H9 (cell line): ENCODE data around the gene ZNF433. TPM values are rescaled to one million over a fixed set of nuclear protein-coding genes. Genes with fewer than 3 reads are reported as not detected.

ENCODE experiments used
- DNase-seq: peaks from one replicate; pipeline ENCODE4 v3.0.0-alpha.2; 2017
- H2AFZ ChIP-seq: one replicate; pipeline ENCODE4 v1.6.1; 2013; ENCODE audit warnings: mild to moderate bottlenecking, low read length, control low read depth, moderate library complexity
- H2AK5ac ChIP-seq: 2 replicates; pipeline ENCODE4 v1.6.1; 2013; ENCODE audit warnings: low read length, control low read depth, mixed read lengths; ENCODE audit not compliant: insufficient read length
- H2BK120ac ChIP-seq: one replicate; pipeline ENCODE4 v1.6.1; 2013; ENCODE audit warnings: low read depth, mild to moderate bottlenecking, low read length, control low read depth, inconsistent platforms; ENCODE audit not compliant: poor library complexity, severe bottlenecking
- H2BK12ac ChIP-seq: 2 replicates; pipeline ENCODE4 v1.6.1; 2013; ENCODE audit warnings: low read length, control low read depth, mixed read lengths, low read depth; ENCODE audit not compliant: insufficient read length
- H2BK15ac ChIP-seq: 2 replicates; pipeline ENCODE4 v1.6.1; 2013; ENCODE audit warnings: low read depth, low read length, control low read depth
- H2BK20ac ChIP-seq: one replicate; pipeline ENCODE4 v1.6.1; 2013; ENCODE audit warnings: low read depth, mild to moderate bottlenecking, low read length, control low read depth, inconsistent platforms; ENCODE audit not compliant: poor library complexity, severe bottlenecking
- H2BK5ac ChIP-seq: 2 replicates; pipeline ENCODE4 v1.6.1; 2013; ENCODE audit warnings: low read length, control low read depth, mixed read lengths; ENCODE audit not compliant: insufficient read length
- H3K14ac ChIP-seq: 2 replicates; pipeline ENCODE4 v1.6.1; 2013; ENCODE audit warnings: low read length, control low read depth; ENCODE audit not compliant: insufficient read depth
- H3K18ac ChIP-seq: 2 replicates; pipeline ENCODE4 v1.6.1; 2013; ENCODE audit warnings: low read depth, mild to moderate bottlenecking, mixed read lengths, low read length, control low read depth; ENCODE audit not compliant: insufficient read length
- H3K23ac ChIP-seq: 2 replicates; pipeline ENCODE4 v1.6.1; 2013; ENCODE audit warnings: low read length, control low read depth, mixed read lengths, low read depth; ENCODE audit not compliant: insufficient read length
- H3K23me2 ChIP-seq: 2 replicates; pipeline ENCODE4 v1.6.1; 2013; ENCODE audit warnings: low read depth, mild to moderate bottlenecking, mixed read lengths, low read length, control low read depth; ENCODE audit not compliant: insufficient read length, poor library complexity, severe bottlenecking
- H3K27ac ChIP-seq: 2 replicates; pipeline ENCODE4 v1.5.1; 2013; ENCODE audit warnings: low read length, control low read depth, mixed read lengths, low read depth; ENCODE audit not compliant: insufficient read length
- H3K27me3 ChIP-seq: 2 replicates; pipeline ENCODE4 v1.6.1; 2013; ENCODE audit warnings: low read length, control low read depth, inconsistent platforms; ENCODE audit not compliant: insufficient read depth
- H3K4ac ChIP-seq: 2 replicates; pipeline ENCODE4 v1.6.1; 2013; ENCODE audit warnings: low read depth, mild to moderate bottlenecking, control low read depth, inconsistent platforms, low read length, moderate library complexity
- H3K4me1 ChIP-seq: 2 replicates; pipeline ENCODE4 v1.6.1; 2013; ENCODE audit warnings: low read length, control low read depth, inconsistent platforms; ENCODE audit not compliant: insufficient read depth
- H3K4me2 ChIP-seq: 2 replicates; pipeline ENCODE4 v1.6.1; 2013; ENCODE audit warnings: low read length, control low read depth, mixed read lengths; ENCODE audit not compliant: insufficient read length, insufficient read depth
- H3K56ac ChIP-seq: 2 replicates; pipeline ENCODE4 v1.6.1; 2013; ENCODE audit warnings: low read depth, mild to moderate bottlenecking, mixed read lengths, low read length, control low read depth; ENCODE audit not compliant: insufficient read length
- H3K79me1 ChIP-seq: 2 replicates; pipeline ENCODE4 v1.6.1; 2013; ENCODE audit warnings: low read depth, mild to moderate bottlenecking, moderate library complexity, low read length, control low read depth, inconsistent platforms; ENCODE audit not compliant: insufficient read depth, poor library complexity, severe bottlenecking
- H3K79me2 ChIP-seq: 2 replicates; pipeline ENCODE4 v1.6.1; 2013; ENCODE audit warnings: low read length, control low read depth, inconsistent platforms; ENCODE audit not compliant: insufficient read depth
- H3K9ac ChIP-seq: 2 replicates; pipeline ENCODE4 v1.6.1; 2013; ENCODE audit warnings: low read length, control low read depth, mixed read lengths; ENCODE audit not compliant: insufficient read length; ENCODE audit errors: extremely low read depth
- H3K9me3 ChIP-seq: one replicate; pipeline ENCODE4 v1.6.1; 2013; ENCODE audit warnings: low read depth, low read length, inconsistent platforms; ENCODE audit not compliant: control insufficient read depth
- H3T11ph ChIP-seq: one replicate; pipeline ENCODE4 v1.6.1; 2013; ENCODE audit warnings: mild to moderate bottlenecking, low read length, control low read depth, inconsistent platforms
- H4K20me1 ChIP-seq: one replicate; pipeline ENCODE4 v1.6.1; 2013; ENCODE audit not compliant: control insufficient read depth, insufficient read length, insufficient read depth
- H4K5ac ChIP-seq: 2 replicates; pipeline ENCODE4 v1.6.1; 2013; ENCODE audit warnings: low read depth, mild to moderate bottlenecking, mixed read lengths, low read length, control low read depth; ENCODE audit not compliant: insufficient read length
- H4K8ac ChIP-seq: replicated peaks from 2 replicates; pipeline ENCODE4 v1.6.1; 2013; ENCODE audit warnings: low read length, control low read depth, mixed read lengths, low read depth; ENCODE audit not compliant: insufficient read length
- H4K91ac ChIP-seq: 2 replicates; pipeline ENCODE4 v1.6.1; 2013; ENCODE audit warnings: low read depth, mild to moderate bottlenecking, moderate library complexity, mixed read lengths, low read length, control low read depth; ENCODE audit not compliant: insufficient read length
- H3K27ac Mint-ChIP-seq, 3 experiments: 2 replicates in 2 of 3; 3 replicates in 1 of 3; pipeline ENCODE4 v1.8.0; 2020 to 2021; ENCODE audit warnings: mixed read lengths in 3 of 3, mild to moderate bottlenecking in 1 of 3, moderate library complexity in 1 of 3
- H3K27me3 Mint-ChIP-seq: 2 replicates; pipeline ENCODE4 v1.8.0; 2021; ENCODE audit warnings: low read depth, mild to moderate bottlenecking, moderate library complexity, mixed read lengths
- H3K36me3 Mint-ChIP-seq, 3 experiments: 2 replicates in 2 of 3; 3 replicates in 1 of 3; pipeline ENCODE4 v1.8.0; 2020 to 2021; ENCODE audit warnings: low read depth in 3 of 3, mixed read lengths in 3 of 3; ENCODE audit not compliant: insufficient read depth in 1 of 3
- H3K4me1 Mint-ChIP-seq, 2 experiments: 2 replicates each; pipeline ENCODE4 v1.8.0; 2020; ENCODE audit warnings: mixed read lengths in 2 of 2
- H3K4me3 Mint-ChIP-seq, 2 experiments: 2 replicates in 1 of 2; 3 replicates in 1 of 2; pipeline ENCODE4 v1.8.0; 2020 to 2021; ENCODE audit warnings: mild to moderate bottlenecking in 2 of 2, mixed read lengths in 2 of 2, moderate library complexity in 1 of 2
- H3K9me3 Mint-ChIP-seq, 2 experiments: 2 replicates in 1 of 2; 3 replicates in 1 of 2; pipeline ENCODE4 v1.8.0; 2020; ENCODE audit warnings: mild to moderate bottlenecking in 2 of 2, mixed read lengths in 2 of 2, moderate library complexity in 1 of 2
- CTCF ChIP-seq: fragments of 200-600 bp; sonication (generic); conservative IDR thresholded peaks from 3 replicates; pipeline ENCODE4 v1.8.0; 2021; ENCODE audit warnings: antibody characterized with exemption, mild to moderate bottlenecking
- WGBS: extraction: QIAGEN DNeasy Blood & Tissue Kit; methylation state at CpG from one replicate; pipeline ENCODE4 v1.1.7; 2013; ENCODE audit warnings: missing lambda C conversion rate, low lambda C conversion rate, mixed read lengths; ENCODE audit not compliant: insufficient read length; ENCODE audit errors: extremely low coverage; 5-methylcytosine and 5-hydroxymethylcytosine counted together
- total RNA-seq: library from RNA; stranded (reverse); gene quantifications from 2 replicates; pipeline ENCODE4 v1.2.1, GENCODE V29; 2021

Gene ZNF433
- total RNA-seq, 1 experiment from 2014 or later, result 1.9 TPM

GRCh38 chr19:12055784-12056183 is 20.3 kb upstream of the ZNF433 start:
- Histone ChIP-seq H2BK5ac (no peak overlapping the region), H2AFZ (no peak overlapping the region), H3K27me3 (no peaks in the 10 kb centered on the region), H3T11ph (no peak overlapping the region), H2BK15ac (no peak overlapping the region), H3K23ac (no peak overlapping the region), H2BK12ac (no peak overlapping the region), H4K91ac (no peak overlapping the region), H3K79me1 (no peaks in the 10 kb centered on the region), H4K20me1 (no peaks in the 10 kb centered on the region), H2BK120ac (no peak overlapping the region), H3K4me2 (no peak overlapping the region), H3K27ac (no peak overlapping the region), H2AK5ac (no peak overlapping the region), H2BK20ac (no peak overlapping the region), H3K79me2 (no peaks in the 10 kb centered on the region), H4K8ac (no peak overlapping the region), H3K9ac (no peak overlapping the region), H3K14ac (no peak overlapping the region), H3K9me3 (no peaks in the 10 kb centered on the region), H3K4me1 (no peaks in the 10 kb centered on the region), H4K5ac (no peak overlapping the region), H3K18ac (no peak overlapping the region), H3K56ac (no peak overlapping the region), H3K4ac (no peak overlapping the region), H3K23me2 (peaks cover 9% of the 10 kb centered on the region)
- no peak for DNase-seq
- peaks cover 24% of the 10 kb centered on the region for H3K27me3 Mint-ChIP-seq
- H3K4me1 Mint-ChIP-seq, result peaks cover 12 to 23% of the 10 kb centered on the region in 2 experiments
- H3K4me3 Mint-ChIP-seq, result no peak overlapping the region
- H3K36me3 Mint-ChIP-seq, result peaks cover 0 to 2% (median 0%) of the 10 kb centered on the region in 3 experiments; a peak in 2 of 7 replicates
- peaks cover 6% of the 10 kb centered on the region in 2 experiments for H3K9me3 Mint-ChIP-seq
- no peak overlapping the region for H3K27ac Mint-ChIP-seq
- WGBS, result no CpG with 5 or more reads among the region's 5 CpGs
- TF ChIP-seq CTCF, result no peak
